Liver (tissue), 3 donors: Measurements from ENCODE around the gene GARNL3.

ENCODE experiments used
- RAD21 ChIP-seq, 2 donors: IDR thresholded peaks; 2 replicates each; pipeline ENCODE4 v1.6.1; 2016; ENCODE audit warnings: antibody characterized with exemption in 2 of 2, mild to moderate bottlenecking in 2 of 2
- SP1 ChIP-seq: IDR thresholded peaks from 2 replicates; pipeline ENCODE4 v1.6.1; 2018; ENCODE audit warnings: antibody characterized with exemption, mild to moderate bottlenecking
- TAF1 ChIP-seq: conservative IDR thresholded peaks from 2 replicates; pipeline ENCODE4 v1.6.1; 2016; ENCODE audit warnings: antibody characterized with exemption, mild to moderate bottlenecking
- YY1 ChIP-seq: IDR thresholded peaks from 2 replicates; pipeline ENCODE4 v1.6.1; 2016; ENCODE audit warnings: antibody characterized with exemption, mild to moderate bottlenecking
- TF ChIP-seq, protein P1 (sequence below): fragments of 150-350 bp; IDR thresholded peaks from 2 replicates; pipeline ENCODE4 v1.5.1; 2017; ENCODE audit warnings: improper control_type of control experiment, low read depth, low read length; ENCODE audit not compliant: missing input control
- TF ChIP-seq, protein P2 (sequence below): IDR thresholded peaks from 2 replicates; pipeline ENCODE4 v1.6.1; 2016; ENCODE audit warnings: antibody characterized with exemption
- TF ChIP-seq, protein P3 (sequence below): IDR thresholded peaks from 2 replicates; pipeline ENCODE4 v1.6.1; 2016; ENCODE audit warnings: antibody characterized with exemption, mild to moderate bottlenecking
- donor health status: healthy.
- donor health status: healthy.

DNA sequence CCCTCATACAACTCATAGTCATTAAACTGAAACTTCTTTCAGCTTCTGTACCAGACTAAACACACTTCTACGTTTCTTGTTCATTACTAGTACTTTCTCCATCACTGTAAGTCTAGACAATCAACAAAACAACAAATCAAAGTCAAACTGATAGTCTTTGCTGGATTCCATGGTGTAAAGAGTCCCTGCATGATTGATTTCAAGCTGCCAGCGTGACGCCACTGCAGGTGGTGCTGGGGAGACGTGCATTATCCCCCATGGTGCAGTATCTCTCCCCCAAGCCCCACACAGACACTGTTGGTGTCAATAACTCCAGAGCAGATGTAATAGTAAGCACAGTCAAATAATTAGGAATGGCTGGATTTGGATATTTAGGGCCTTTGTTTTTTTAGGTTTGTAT is 121.7 kb downstream of the GARNL3 start:
- TF ChIP-seq, protein P1, sequence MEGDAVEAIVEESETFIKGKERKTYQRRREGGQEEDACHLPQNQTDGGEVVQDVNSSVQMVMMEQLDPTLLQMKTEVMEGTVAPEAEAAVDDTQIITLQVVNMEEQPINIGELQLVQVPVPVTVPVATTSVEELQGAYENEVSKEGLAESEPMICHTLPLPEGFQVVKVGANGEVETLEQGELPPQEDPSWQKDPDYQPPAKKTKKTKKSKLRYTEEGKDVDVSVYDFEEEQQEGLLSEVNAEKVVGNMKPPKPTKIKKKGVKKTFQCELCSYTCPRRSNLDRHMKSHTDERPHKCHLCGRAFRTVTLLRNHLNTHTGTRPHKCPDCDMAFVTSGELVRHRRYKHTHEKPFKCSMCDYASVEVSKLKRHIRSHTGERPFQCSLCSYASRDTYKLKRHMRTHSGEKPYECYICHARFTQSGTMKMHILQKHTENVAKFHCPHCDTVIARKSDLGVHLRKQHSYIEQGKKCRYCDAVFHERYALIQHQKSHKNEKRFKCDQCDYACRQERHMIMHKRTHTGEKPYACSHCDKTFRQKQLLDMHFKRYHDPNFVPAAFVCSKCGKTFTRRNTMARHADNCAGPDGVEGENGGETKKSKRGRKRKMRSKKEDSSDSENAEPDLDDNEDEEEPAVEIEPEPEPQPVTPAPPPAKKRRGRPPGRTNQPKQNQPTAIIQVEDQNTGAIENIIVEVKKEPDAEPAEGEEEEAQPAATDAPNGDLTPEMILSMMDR, result no peak
- TF ChIP-seq RAD21 (IDR thresholded peaks at IDR 0.05) (no peak), SP1 (no peak), TAF1 (no peak), YY1 (no peak)
- TF ChIP-seq, protein P2, sequence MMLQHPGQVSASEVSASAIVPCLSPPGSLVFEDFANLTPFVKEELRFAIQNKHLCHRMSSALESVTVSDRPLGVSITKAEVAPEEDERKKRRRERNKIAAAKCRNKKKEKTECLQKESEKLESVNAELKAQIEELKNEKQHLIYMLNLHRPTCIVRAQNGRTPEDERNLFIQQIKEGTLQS, result no peak
- TF ChIP-seq, protein P3, sequence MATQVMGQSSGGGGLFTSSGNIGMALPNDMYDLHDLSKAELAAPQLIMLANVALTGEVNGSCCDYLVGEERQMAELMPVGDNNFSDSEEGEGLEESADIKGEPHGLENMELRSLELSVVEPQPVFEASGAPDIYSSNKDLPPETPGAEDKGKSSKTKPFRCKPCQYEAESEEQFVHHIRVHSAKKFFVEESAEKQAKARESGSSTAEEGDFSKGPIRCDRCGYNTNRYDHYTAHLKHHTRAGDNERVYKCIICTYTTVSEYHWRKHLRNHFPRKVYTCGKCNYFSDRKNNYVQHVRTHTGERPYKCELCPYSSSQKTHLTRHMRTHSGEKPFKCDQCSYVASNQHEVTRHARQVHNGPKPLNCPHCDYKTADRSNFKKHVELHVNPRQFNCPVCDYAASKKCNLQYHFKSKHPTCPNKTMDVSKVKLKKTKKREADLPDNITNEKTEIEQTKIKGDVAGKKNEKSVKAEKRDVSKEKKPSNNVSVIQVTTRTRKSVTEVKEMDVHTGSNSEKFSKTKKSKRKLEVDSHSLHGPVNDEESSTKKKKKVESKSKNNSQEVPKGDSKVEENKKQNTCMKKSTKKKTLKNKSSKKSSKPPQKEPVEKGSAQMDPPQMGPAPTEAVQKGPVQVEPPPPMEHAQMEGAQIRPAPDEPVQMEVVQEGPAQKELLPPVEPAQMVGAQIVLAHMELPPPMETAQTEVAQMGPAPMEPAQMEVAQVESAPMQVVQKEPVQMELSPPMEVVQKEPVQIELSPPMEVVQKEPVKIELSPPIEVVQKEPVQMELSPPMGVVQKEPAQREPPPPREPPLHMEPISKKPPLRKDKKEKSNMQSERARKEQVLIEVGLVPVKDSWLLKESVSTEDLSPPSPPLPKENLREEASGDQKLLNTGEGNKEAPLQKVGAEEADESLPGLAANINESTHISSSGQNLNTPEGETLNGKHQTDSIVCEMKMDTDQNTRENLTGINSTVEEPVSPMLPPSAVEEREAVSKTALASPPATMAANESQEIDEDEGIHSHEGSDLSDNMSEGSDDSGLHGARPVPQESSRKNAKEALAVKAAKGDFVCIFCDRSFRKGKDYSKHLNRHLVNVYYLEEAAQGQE, result no peak
